Hematopoietic multipotent progenitor cell treated with erythropoietin and hydrocortisone succinate and interleukin-3 and kit ligand, for 8 days (in vitro differentiated cells): Measurements from ENCODE around the gene CCDC74B.
"Not testable (repeated sequence)": the region's sequence is repeated elsewhere in the genome, so short reads cannot be mapped to it uniquely, and the experiment has no call there.

Source experiments
- DNase-seq: peaks from one replicate; pipeline ENCODE4 v3.0.0-alpha.2; 2015

The CCDC74B gene

GRCh38 chr2:130165293-130166016 lies 20.5 kb upstream of the CCDC74B start:
- no peak for DNase-seq

DNA sequence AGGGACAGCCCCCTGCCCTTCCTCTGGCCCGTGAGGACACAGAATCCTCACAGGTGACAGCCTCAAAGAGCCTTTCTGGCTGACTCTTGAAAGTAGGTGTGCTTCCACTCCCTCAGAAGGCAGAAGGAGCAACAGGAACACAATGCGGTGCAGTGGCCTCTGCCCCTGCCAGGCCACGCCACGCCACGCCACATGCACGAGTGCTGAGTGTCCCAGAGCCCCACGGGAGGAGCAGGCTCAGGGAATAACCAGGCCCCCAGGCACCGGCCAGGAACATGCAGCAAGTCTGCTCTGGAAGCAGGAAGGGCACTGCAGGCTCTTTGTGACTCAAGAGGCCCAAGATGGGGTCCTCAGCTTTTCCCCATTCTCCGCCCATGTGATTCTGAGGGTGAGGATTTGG lies 18.1 kb upstream of the CCDC74B start:
- no peak for DNase-seq

DNA sequence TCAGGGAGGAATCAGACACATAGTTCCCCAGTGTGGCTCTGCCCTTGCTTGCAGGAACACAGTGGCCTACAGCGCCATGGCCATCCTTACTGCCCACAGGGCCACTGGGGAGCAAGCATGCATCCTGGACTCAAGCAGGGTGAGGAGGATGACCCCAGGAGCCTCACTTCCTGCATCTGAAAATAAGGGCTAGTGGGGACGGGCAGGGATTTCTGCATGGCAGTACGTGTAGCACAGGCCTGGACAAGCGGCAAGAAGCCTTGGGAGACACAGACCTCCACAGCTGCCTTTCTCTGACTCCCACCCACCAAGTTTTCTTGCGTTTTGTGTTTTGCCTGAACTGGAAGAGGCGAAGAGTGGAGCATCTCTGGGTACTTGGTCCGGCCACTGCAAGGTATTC lies 17.6 kb upstream of the CCDC74B start:
- not testable (repeated sequence) for DNase-seq

- peak; percentile 29 for DNase-seq
Observed at GRCh38 chr2:130160838-130161705, 16.2 kb upstream of the CCDC74B start.

GRCh38 chr2:130160131-130160530 lies 15.2 kb upstream of the CCDC74B start:
- no peak for DNase-seq

GRCh38 chr2:130159376-130159775 lies 14.5 kb upstream of the CCDC74B start:
- not testable (repeated sequence) for DNase-seq

DNA sequence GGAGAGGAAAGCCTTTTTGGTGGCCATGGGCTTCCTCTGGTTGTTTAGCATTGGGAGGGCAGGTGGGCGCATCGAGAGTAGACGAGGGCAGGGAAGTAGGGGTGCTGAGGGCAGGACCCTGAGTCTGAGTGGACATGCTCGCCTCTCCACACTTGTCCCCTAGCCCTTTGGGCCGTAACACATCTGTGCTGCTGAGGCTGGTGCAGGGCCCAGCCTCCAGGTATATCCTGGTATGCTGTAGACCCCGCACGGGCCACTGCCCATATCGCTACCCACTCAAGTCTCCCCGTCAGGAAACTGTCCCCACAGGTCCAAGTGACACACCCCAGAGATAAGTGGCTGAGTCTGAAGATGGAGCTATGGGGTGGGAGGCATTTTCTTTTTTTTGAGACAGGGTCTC lies 13.7 kb upstream of the CCDC74B start:
- no peak for DNase-seq

GRCh38 chr2:130157825-130158514 lies 13.1 kb upstream of the CCDC74B start:
- DNase-seq: not testable (repeated sequence)

DNA sequence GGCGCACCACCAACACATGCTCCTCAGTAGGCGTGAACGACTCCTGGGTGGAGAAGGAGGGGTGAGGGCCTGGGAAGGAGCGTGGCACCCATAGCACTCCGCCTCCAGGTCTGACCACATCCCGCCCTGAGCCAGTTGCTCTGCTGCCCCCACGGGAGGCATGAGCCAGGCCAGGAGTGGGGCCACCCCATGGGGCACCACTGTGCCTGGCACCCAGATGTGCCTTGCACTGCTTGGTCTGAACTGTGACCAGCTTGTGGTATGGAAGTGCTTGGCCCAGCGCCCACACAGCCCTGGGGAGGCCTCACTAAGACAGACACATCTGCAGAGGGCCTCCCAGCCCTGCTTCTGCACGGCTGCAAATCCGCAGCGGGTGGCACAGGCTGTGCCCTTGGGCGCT lies 12.4 kb upstream of the CCDC74B start:
- peak; percentile 6 for DNase-seq

GRCh38 chr2:130156624-130157004 lies 11.7 kb upstream of the CCDC74B start:
- DNase-seq: no peak

DNA sequence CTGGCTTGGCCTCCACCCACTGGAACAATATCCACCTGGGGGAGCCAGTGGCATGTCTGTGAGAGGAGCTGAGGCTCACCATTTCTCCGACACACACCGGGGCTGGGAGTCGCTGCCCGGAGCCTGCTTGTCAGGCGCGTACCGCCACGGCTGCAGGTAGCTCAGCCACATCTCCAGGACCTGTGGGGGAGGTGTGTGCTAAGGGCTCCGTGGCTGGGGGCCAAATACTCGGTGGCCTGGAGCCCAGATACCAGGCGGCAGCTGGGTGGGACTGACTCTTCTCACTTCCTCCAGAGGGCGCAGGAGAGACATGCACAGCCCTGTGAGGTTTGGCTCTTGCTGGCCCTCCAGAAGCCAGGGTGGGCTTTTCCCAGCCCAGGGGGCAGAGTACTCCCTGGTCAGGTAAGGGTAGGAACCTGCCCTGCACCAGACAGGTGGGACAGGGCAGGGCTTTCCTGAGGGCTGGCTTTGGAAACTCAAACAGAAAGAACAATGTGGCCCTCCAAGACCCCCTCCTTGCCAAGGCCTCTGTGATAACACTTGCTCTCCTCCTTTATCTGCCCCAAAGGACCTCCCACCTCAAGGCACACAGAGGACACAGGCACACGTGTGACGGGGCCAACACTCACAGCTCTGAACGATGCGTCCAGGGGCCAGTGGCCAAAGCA lies 11.2 kb upstream of the CCDC74B start:
- DNase-seq: peak; percentile 83

- no peak for DNase-seq
Observed at GRCh38 chr2:130154773-130155765, 10.2 kb upstream of the CCDC74B start.

- DNase-seq: not testable (repeated sequence)
Observed at GRCh38 chr2:130154423-130154770, 9.5 kb upstream of the CCDC74B start.

GRCh38 chr2:130153721-130154422 lies 9.0 kb upstream of the CCDC74B start:
- not testable (repeated sequence) for DNase-seq

- no peak for DNase-seq
Observed at GRCh38 chr2:130152816-130153595, 8.1 kb upstream of the CCDC74B start.

DNA sequence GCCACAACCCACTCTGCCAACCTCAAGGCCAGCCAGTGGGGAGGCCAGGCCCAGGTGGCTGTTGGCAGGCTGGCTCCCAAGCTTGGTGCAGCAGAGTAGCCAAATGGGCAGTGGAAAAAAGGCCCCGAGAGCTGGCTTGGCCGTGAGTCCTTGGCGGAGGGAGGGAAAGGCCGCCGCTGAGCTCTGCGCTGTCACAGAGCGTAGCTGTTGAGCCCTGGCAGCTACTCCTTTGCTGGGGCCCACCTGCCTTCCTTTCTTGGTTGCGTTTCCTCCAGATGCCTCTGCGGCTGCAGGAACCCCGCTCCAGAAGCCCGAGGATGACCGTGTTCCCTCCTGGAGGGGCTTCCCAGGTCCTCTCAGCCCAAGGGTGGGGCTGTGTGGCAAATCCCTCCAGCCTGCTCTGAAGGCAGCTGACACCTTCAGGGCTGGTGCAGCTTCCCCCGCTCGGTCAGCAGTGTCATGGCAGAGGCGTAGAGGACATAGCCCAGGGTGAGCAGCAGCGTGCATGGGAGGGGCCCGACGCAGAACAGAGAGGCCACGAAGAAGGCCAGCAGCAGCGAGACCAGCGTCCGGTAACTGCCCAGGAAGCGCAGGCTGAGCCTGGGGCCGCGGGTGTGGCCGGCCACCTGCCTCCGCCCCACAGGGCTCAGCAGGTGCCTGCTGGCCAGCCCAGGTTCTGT lies 7.4 kb upstream of the CCDC74B start:
- DNase-seq: not testable (repeated sequence)

GRCh38 chr2:130151145-130151512 lies 6.2 kb upstream of the CCDC74B start:
- DNase-seq: not testable (repeated sequence)

DNA sequence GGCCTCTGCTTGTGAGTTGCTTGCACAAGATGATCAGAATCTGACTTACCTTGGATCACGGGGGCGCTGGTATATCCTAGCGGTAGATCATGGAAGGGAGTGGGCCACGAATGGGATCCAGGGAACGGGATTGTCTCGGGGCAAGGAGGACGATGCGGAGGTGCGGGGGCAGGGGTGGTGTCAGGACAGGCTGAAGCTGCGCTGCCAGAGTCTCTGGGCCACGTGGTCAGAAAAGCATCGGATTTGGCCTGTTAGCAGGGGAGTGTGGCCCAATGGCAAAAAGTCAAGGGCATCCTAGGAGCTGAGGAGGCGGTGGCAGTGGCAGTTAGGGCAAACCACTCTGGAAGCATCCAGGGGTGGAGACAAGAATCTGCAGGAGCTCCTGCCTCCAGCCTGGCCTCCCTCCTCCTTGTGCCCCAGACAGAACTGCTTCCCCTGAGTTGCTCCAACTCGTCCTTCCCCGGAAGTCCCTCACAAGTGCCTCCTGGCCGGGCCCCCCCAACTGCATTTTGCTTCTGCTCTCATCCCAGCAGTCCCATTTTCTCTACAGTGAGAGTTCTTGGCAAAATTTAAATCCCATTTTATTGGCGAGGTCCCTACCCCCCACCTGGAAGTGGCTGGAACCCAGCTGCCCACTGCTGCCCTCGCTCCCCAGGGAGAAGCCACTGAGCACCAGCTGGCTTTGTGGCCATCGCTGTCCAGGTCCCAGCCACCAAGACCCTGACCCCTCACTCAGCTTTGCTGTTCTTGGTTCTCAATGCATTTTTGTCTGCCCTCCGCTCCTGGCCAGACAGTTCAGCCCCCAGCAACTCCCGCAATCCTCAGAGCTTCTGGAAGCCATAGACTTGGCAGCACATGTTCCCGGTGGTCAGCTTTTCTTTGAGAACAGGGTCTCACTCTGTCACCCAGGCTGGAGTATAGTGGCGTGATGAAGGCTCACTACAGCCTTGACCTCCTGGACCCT lies 5.6 kb upstream of the CCDC74B start:
- DNase-seq: no peak
